ENCODE measurements around the gene ANKH. TPM values are rescaled to one million over a fixed set of nuclear protein-coding genes. Genes with fewer than 3 reads are reported as not detected.
"Not testable (repeated sequence)": the region's sequence is repeated elsewhere in the genome, so short reads cannot be mapped to it uniquely, and the experiment has no call there.

ANKH gene
- polyA plus RNA-seq, 1 donor from 2014 or later = 9.9 TPM

DNA sequence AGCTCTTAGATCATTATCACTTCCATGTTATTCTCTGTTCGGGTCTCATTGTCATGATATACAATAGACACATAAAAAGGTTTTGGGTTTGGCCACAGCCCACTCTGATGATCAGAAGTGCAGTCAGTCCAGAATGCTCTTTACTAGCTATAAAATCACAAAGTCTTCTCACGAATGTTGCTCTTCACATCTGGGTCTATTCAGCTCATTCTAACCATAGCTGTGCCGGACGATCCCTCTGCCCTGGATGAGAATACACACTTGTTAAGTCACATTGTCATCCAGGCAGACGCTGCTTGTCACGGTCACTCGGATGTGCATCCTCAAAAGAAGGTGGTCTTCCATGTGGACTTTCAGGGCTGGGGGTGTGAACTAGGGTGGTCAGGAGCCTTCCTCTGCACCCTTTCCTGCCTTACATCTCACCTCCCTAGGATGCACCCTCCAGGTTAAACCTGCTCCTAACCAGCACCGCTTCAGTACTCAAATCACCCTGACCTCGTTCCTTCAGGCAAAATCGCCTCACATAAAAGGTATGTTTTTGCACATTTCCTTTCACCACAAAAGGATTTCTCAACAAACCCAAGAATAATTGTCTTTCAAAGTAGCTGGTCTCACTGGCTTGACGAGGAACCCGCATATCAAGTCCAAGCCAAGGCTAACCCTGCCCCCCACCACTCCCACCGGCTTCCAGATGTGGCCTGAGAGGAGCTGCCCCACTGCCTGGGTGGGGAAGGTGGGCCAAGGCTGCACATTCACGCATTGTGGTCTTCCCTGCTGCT is 21.9 kb downstream of the ANKH start:
- no peaks in the 10 kb centered on the region for H4K20me1 ChIP-seq (ENCODE audit: insufficient read depth)
- H3K27me3 ChIP-seq (ENCODE audit: insufficient read depth, low read depth, low read length) = no peaks in the 10 kb centered on the region
- no peak overlapping the region for H3K4me3 ChIP-seq (ENCODE audit: low read length)
- H3K36me3 ChIP-seq (ENCODE audit: insufficient read depth, low read length) = no peaks in the 10 kb centered on the region
- no peak overlapping the region for H3K4me2 ChIP-seq (ENCODE audit: low read length)
- no peak overlapping the region for H3K27ac ChIP-seq (ENCODE audit: low read length)
- H3K9ac ChIP-seq (ENCODE audit: low read length) = no peak overlapping the region
- no peaks in the 10 kb centered on the region for H3K9me3 ChIP-seq (ENCODE audit: low read length)
- TF ChIP-seq TAF1 (IDR thresholded peaks at IDR 0.05; ENCODE audit: low read depth) = no peak
- TF ChIP-seq MXI1 (conservative IDR thresholded peaks at IDR 0.05; ENCODE audit: poor library complexity, severe bottlenecking) = no peak
- no peak for TF ChIP-seq RAD21 (conservative IDR thresholded peaks at IDR 0.05)
- TF ChIP-seq EP300 (conservative IDR thresholded peaks at IDR 0.05; ENCODE audit: poor library complexity, severe bottlenecking) = no peak
- no peak for TF ChIP-seq EZH2 (IDR thresholded peaks at IDR 0.05; ENCODE audit: borderline replicate concordance, insufficient read depth, low read length, poor library complexity, severe bottlenecking)
- TF ChIP-seq POLR2AphosphoS5 (IDR thresholded peaks at IDR 0.05) = no peak
- no peak for TF ChIP-seq REST (IDR thresholded peaks at IDR 0.05; ENCODE audit: borderline replicate concordance)
- no peak for TF ChIP-seq CTCF (IDR thresholded peaks at IDR 0.05; ENCODE audit: poor library complexity, severe bottlenecking)
- no peak for TF ChIP-seq SMC3 (conservative IDR thresholded peaks at IDR 0.05; ENCODE audit: poor library complexity)
- no peaks in the 10 kb centered on the region for H3F3A ChIP-seq (ENCODE audit: insufficient read depth, low read length, poor library complexity, severe bottlenecking)
- H3K9me2 ChIP-seq (ENCODE audit: insufficient read depth, low read length) = no peaks in the 10 kb centered on the region
- H3K79me2 ChIP-seq (replicated peaks; ENCODE audit: insufficient read depth, low read length) = no peaks in the 10 kb centered on the region
- no peak overlapping the region for H2AFZ ChIP-seq (ENCODE audit: low read depth, low read length)

DNA sequence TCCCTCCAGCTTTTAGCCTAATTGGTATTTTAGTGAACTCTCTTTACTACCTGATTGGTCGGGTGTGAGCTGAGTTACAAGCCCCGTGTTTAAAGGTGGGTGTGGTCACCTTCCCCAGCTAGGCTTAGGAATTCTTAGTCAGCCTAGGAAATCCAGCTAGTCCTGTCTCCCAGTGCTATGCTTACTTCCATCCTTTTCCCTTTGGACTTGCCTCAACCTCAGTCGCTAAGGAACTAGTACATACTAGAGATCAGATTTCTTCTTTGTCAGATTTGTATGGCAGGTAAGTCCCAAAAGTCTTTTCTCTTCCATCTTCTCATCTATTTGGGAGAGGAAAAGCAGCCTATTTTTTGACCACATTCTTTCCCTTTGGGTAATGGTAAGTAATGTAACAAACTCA is 22.6 kb downstream of the ANKH start:
- not testable (repeated sequence) for H3K9me3 ChIP-seq (ENCODE audit: low read length); H4K20me1 ChIP-seq (ENCODE audit: insufficient read depth); H3F3A ChIP-seq (ENCODE audit: insufficient read depth, low read length, poor library complexity, severe bottlenecking); H3K27me3 ChIP-seq (ENCODE audit: insufficient read depth, low read depth, low read length); H3K9ac ChIP-seq (ENCODE audit: low read length); H3K9me2 ChIP-seq (ENCODE audit: insufficient read depth, low read length); H3K79me2 ChIP-seq (replicated peaks; ENCODE audit: insufficient read depth, low read length); H3K36me3 ChIP-seq (ENCODE audit: insufficient read depth, low read length); H3K4me2 ChIP-seq (ENCODE audit: low read length); H2AFZ ChIP-seq (ENCODE audit: low read depth, low read length); H3K27ac ChIP-seq (ENCODE audit: low read length); H3K4me3 ChIP-seq (ENCODE audit: low read length)

Data from neural cell (in vitro differentiated cells).